ENCODE results near the gene TBL1X.

TBL1X gene

GRCh38 chrX:9781941-9782340 is 317.1 kb downstream of the TBL1X start:
- DNase-seq = no peak

- DNase-seq = no peak
Observed at GRCh38 chrX:9784332-9784731, 319.5 kb downstream of the TBL1X start.

GRCh38 chrX:9785254-9785943 is 320.5 kb downstream of the TBL1X start:
- DNase-seq = no peak

DNA sequence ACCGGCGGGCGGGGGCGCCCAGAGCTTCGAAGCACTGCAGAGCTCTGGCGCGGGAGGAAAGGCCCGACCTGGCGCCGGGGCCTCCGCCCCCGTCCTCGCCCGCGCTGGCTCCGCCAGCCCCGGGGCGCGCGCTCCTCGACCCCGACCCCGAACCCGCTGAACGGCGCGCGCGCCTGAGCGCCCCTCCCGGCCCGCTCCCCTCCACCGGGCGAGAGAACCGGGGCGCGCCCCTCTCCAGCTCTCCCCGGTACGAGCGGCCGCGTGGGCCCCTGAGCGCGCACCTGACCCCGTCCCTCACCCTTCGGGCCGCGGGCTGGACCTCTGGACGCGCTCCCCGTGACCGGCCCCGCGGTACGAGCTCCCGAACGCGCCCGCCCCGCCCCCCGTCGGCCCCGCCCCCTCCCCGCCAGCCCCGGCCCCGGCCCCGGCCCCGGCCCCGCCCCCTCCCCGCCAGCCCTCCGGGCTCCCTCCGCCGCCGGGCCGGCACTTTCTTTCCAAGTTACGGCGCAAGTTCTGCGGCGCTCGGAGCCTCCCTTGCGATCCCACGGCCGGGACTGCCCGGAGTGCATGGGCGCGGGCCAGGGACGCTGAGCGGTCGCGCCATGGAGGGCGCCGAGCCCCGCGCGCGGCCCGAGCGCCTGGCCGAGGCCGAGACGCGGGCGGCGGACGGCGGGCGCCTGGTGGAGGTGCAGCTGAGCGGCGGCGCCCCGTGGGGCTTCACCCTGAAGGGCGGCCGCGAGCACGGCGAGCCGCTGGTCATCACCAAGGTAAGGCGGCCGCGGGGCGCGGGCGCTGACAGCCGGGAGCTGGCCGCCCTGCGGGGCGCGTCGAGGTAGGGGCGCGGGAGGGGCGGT is 321.3 kb downstream of the TBL1X start, which contains the start of gene SHROOM2:
TSS of gene SHROOM2 (plus strand) at position 486 of the 854 bp plus-strand sequence. CDS start at position 603, 117 bp downstream.
- peak; percentile 44 for DNase-seq

GRCh38 chrX:9786798-9787635 is 322.2 kb downstream of the TBL1X start:
- peak; percentile 41 for DNase-seq

- DNase-seq = peak; percentile 97
Observed at GRCh38 chrX:9788911-9789310, 324.1 kb downstream of the TBL1X start.

DNA sequence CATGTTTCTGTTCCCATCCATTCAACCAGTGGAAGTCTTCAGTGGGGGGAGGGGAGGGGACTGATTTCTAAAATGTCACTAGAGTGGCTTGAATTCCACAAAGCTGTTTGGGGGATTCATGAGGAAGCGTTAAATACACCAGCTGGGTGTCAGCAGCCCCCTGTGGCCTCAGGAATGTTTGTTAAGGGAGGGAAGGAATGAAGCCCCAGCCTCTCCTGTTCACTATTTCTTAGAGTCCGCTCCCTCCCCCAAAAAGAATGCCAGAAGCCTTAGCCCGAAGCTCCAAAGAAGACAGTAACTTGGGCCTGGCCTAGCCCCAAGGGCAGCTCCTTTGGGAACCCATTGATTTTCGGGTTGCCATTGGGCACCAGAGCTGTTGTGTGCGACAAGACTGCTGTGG is 324.7 kb downstream of the TBL1X start:
- no peak for DNase-seq
